RWPE2 (cell line): ENCODE measurements around the gene HOXA13.

Experiments
- ATAC-seq: fragments of 200-7000 bp; cut with Tn5 transposase; 3 replicates; pipeline ENCODE4 v1.9.1; 2021; ENCODE audit warnings: low read depth
- DNase-seq: peaks from one replicate; pipeline ENCODE4 v3.0.0-alpha.2; 2020; ENCODE audit warnings: low spot score
- H3K27ac ChIP-seq: fragments of 450-650 bp; 2 replicates; pipeline ENCODE4 v1.5.1; 2017; ENCODE audit warnings: mild to moderate bottlenecking; ENCODE audit not compliant: poor library complexity, severe bottlenecking
- H3K27me3 ChIP-seq: fragments of 250-450 bp; sonication (Bioruptor Pico); 2 replicates; pipeline ENCODE4 v1.5.1; 2021; ENCODE audit warnings: mild to moderate bottlenecking, moderate library complexity; ENCODE audit not compliant: insufficient read depth, poor library complexity, severe bottlenecking
- H3K36me3 ChIP-seq: fragments of 250-450 bp; sonication (Bioruptor Pico); 2 replicates; pipeline ENCODE4 v1.5.1; 2020; ENCODE audit warnings: low read depth, mild to moderate bottlenecking, moderate library complexity
- H3K4me1 ChIP-seq: fragments of 250-450 bp; sonication (Bioruptor Pico); 2 replicates; pipeline ENCODE4 v1.5.1; 2021; ENCODE audit warnings: mild to moderate bottlenecking, moderate library complexity; ENCODE audit not compliant: insufficient read depth, poor library complexity, severe bottlenecking
- H3K4me3 ChIP-seq: fragments of 250-450 bp; sonication (Bioruptor Pico); 2 replicates; pipeline ENCODE4 v1.5.1; 2021; ENCODE audit warnings: mild to moderate bottlenecking, moderate library complexity; ENCODE audit not compliant: severe bottlenecking
- H3K9me3 ChIP-seq: fragments of 250-450 bp; sonication (Bioruptor Pico); 2 replicates; pipeline ENCODE4 v1.5.1; 2021; ENCODE audit warnings: mild to moderate bottlenecking, moderate library complexity; ENCODE audit not compliant: severe bottlenecking
- TF ChIP-seq, protein P1 (sequence below): fragments of 450-650 bp; IDR thresholded peaks from one replicate; pipeline ENCODE4 v1.5.1; 2017; ENCODE audit warnings: mild to moderate bottlenecking, moderate library complexity; ENCODE audit not compliant: poor library complexity, severe bottlenecking

HOXA13 gene

DNA sequence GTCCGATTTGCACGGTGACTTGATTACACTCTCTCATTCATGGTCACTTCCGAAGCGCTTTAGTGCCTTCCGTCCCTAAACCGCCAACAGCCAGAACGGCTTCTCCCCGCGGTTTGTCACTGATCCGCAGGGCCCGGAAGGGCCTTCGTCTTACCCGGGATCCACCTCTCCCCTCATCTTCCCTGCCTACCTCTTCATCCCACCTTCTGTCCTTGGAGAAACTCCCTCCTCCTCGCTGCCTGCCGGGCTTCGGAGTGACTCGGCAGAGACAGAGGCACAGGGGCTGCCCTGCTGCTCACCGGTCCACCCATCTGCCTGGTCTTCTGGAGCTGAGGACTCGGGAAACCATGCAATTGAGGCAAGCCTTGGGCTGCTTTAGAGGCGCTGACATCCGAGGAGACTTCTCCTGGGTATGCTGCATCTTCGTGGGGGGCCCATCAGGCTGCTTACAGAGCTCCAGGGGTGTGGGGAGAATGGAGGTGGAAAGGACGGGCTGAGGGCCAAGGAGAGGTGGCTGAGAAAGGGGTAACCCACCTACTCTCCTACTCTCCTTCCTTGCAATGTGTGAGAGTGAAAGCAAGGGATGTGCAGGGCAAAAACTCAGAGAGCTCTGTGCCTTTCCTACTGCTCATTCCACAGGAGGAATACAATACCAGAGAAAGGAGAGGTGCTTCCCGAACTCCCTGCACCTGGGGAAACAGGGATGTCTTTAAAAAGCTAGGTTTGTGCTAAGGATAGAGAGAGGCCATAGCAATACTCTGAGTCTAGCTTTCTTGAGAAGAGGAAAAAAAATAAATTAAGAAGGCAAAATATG is 13.8 kb downstream of the HOXA13 start:
- peak; percentile 57 for DNase-seq
- peaks cover 30% of the 10 kb centered on the region for H3K4me1 ChIP-seq
- H3K9me3 ChIP-seq = no peaks in the 10 kb centered on the region
- peak overlapping the region; percentile 49 for H3K4me3 ChIP-seq
- peak; percentile 8; the same call in 2 of the 3 replicates for ATAC-seq
- H3K27me3 ChIP-seq = no peaks in the 10 kb centered on the region
- no peaks in the 10 kb centered on the region for H3K36me3 ChIP-seq
- peak overlapping the region; percentile 92 for H3K27ac ChIP-seq
- TF ChIP-seq, protein P1, sequence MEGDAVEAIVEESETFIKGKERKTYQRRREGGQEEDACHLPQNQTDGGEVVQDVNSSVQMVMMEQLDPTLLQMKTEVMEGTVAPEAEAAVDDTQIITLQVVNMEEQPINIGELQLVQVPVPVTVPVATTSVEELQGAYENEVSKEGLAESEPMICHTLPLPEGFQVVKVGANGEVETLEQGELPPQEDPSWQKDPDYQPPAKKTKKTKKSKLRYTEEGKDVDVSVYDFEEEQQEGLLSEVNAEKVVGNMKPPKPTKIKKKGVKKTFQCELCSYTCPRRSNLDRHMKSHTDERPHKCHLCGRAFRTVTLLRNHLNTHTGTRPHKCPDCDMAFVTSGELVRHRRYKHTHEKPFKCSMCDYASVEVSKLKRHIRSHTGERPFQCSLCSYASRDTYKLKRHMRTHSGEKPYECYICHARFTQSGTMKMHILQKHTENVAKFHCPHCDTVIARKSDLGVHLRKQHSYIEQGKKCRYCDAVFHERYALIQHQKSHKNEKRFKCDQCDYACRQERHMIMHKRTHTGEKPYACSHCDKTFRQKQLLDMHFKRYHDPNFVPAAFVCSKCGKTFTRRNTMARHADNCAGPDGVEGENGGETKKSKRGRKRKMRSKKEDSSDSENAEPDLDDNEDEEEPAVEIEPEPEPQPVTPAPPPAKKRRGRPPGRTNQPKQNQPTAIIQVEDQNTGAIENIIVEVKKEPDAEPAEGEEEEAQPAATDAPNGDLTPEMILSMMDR = no peak

DNA sequence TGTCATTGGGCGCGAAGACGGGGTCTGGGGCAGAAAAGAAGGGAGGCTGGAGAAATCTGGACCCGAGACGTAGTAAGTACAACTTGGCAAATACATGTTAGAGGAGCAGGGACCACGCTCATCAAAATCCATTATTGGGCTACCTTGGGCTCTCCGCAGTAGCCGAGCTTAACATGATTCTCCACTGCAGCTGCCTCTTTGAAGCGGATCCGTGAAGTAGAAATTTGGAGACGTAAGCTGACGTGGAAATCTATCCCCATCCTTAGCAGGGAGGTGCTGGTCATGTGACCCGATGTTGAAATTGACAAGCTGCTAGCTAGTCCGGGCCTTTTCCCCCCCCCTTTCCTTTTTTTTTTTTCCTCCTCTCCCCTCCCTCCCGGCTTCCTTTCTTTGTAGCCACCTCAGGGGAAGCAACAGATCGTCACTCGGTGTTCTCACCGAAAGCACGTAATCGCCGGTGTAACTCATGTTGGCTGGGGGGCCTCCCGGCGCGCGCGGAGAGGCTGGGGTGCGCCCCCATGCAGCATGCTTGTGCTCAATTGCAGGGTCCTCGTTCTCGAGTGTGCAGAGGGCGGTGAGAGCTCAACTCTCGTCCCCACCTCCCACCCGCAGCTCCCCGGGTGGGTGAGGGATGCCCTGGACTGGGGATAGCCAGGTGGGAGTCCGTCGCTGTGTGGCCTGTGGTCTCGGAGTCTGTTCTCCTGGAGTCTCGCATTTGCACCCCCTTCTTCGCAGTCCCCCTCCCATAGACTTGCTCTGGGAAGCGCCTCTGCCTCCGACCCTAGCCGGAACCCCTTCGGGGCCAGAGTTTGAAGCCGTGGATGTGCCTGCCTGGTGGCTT is 14.7 kb downstream of the HOXA13 start, which contains the start of gene HOXA11:
Gene HOXA11 (minus strand): TSS at position 220 of the 841 bp plus-strand sequence. CDS start 88 bp downstream, at position 132.
- ATAC-seq (peak; percentile 13), DNase-seq (peak; percentile 94)
- Histone ChIP-seq H3K27me3 (no peaks in the 10 kb centered on the region), H3K4me3 (peak within 1 kb of the TSS; percentile 49), H3K36me3 (no peaks in the 10 kb centered on the region), H3K27ac (peak within 1 kb of the TSS; percentile 92), H3K9me3 (no peaks in the 10 kb centered on the region), H3K4me1 (peaks cover 26% of the 10 kb centered on the region)
- TF ChIP-seq, protein P1 = no peak

DNA sequence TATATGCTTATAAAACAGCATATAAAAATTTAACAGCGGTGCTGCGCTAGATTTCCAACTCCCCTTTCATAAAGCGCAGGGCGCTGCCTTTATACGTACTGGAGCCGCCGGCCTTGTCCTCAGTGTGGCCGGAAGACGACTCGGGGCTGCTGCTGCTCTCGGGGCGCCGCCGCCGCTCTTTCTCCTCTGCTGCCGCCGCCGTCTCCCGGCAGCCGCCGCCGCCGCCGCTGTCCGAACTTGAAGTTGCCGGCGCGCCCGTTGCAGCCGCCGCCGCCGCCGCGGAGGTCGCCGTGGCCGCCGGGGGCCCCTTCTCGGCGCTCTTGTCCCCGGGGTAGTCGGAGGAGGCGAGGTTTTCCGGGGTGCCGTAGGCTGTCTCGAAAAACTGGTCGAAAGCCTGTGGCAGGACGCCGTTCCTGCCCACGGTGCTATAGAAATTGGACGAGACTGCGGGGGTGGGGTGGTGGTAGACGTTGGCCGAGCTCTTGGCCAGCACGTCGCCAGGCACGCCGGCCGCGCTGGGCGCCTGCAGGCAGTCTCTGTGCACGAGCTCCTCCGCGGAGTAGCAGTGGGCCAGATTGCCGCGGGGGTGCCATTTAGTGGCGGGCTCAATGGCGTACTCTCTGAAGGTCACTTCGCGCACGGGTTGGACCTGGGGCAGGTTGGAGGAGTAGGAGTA is 15.4 kb downstream of the HOXA13 start:
- H3K36me3 ChIP-seq = no peaks in the 10 kb centered on the region
- peak overlapping the region; percentile 92 for H3K27ac ChIP-seq
- ATAC-seq (peak; percentile 2), DNase-seq (peak; percentile 66)
- H3K9me3 ChIP-seq = no peaks in the 10 kb centered on the region
- peaks cover 25% of the 10 kb centered on the region for H3K4me1 ChIP-seq
- no peaks in the 10 kb centered on the region for H3K27me3 ChIP-seq
- H3K4me3 ChIP-seq = peak overlapping the region; percentile 49
- TF ChIP-seq, protein P1 = no peak

DNA sequence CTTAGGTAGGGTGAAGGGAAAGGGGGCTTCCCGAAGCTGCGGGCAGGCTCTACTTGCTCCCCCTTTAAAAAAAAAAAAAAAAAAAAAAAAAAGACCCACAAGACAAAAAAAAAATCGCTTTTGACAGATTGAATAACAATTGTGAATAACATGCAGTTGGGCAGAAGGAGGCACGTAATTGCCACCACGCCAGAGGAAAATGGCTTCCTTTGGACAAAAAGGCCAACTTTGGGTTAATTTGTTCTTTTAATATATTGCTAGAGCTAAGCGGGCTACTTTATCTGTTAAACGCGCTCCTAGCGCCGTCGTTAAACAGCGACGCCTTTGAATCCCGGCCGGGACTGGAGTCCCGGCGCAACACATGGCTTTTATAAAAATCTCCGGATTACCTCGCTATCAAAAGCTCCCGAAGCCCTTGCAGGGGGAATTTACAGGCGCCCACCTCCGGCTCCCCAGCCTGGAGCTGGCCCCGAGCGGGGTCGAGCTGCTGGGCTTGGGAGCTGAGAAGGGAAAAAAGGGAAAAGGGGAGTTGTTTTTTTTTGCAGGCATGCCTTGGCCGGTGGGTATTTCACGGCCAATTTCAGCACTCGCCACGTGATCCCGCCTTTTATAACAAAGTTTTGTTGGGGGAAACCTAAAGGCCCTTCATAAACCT is 16.1 kb downstream of the HOXA13 start:
- peak overlapping the region; percentile 92 for H3K27ac ChIP-seq
- H3K27me3 ChIP-seq = no peaks in the 10 kb centered on the region
- H3K36me3 ChIP-seq = no peaks in the 10 kb centered on the region
- H3K4me3 ChIP-seq = peak overlapping the region; percentile 49
- H3K9me3 ChIP-seq = no peaks in the 10 kb centered on the region
- ATAC-seq (no peak), DNase-seq (no peak)
- TF ChIP-seq, protein P1 = no peak
- peaks cover 20% of the 10 kb centered on the region for H3K4me1 ChIP-seq
